GM18873 (cell line): ENCODE data around the gene PRKCZ.
"Not testable (repeated sequence)": the region's sequence is repeated elsewhere in the genome, so short reads cannot be mapped to it uniquely, and the experiment has no call there.

ENCODE experiments used
- ATAC-seq: cut with Tn5 transposase; IDR thresholded peaks from one replicate; pipeline ENCODE4 v1.9.1; 2021; ENCODE audit warnings: mild to moderate bottlenecking, moderate library complexity, moderate number of reproducible peaks; ENCODE audit not compliant: unreplicated experiment, low FRiP score

Gene PRKCZ

DNA sequence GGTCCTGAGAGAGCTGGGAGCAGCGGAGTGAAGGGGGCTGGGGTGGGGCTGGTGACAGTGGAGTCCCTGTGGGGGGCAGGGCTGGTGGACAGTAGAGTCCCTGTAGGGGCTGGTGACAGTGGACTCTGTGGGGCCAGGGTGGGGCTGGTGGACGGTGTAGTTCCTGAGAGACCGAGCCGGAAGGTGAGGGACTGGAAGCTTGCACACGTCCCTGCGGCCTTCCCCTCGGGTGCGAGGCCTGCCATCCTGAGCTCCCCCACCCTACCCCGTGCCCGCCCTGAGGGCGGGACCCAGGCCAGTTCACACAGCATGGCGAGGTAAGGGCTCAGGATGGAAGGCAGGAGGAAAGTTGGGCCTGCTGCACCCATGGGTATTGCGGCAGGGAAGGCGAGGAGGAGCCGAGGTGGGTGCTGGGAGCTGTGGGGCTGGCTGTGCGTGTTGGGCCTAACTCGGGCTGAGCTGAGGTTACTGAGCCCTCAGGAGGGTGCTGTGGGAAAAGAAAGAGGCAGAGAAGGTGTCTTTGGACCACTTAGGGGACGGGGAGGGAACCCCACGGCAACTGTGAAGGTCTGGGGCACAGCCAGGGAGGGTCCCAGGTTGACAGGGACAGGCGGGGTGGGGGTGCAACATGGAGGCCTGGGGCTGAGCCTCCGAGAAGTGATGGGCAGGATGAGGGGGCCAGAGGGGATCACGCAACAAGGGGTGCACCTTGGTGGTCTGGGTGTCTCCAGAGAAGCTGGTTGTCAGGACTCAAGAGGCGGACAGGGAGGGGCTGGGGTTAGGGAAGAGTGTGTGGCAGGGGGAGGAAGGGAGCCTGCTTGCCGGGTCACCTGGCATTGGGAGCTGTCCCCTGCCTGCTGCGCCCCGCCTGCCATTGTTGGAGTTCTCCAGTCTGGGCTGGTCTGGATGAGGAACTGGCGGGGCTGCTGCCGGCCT, 60.8 kb downstream of the PRKCZ start:
- ATAC-seq, result no peak

DNA sequence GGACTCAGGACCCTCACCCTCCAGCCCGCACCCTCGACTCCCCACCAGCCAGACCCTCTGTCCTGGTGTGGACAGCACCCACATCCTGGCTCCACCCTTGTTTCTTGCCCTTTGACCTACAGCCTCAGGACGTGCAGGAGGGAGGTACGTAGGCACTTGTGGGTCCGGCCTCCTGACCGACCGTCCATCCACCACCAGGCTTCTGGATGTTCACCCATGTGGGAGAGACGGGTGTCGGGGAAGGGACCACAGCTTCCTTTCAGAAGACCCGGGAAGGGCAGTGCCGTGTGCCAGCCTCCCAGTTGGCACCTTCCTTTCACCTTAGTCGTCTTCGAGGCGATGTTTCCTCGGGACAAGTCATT, 61.4 kb downstream of the PRKCZ start:
- ATAC-seq, result no peak

DNA sequence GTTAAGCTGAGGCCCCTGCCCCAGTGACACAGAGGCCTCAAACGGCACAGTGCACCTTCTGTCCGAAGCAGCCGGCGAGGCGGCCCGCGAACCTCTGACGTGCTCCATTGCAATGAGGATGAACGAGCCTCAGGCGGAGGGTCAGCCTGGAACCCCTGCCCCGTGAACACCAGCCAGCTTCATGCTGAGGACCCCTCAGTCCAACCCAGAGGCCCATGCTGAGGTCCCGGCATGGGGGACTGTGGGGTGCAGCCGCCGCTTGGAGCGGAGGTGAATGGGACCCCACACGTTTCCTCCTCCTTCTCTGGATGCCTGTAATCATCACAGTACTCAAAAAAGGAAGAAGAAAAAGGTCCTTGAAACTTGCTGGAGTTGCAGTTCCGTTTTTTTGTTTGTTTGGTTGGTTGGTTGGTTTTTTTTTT, 62.1 kb downstream of the PRKCZ start:
- ATAC-seq, result no peak

DNA sequence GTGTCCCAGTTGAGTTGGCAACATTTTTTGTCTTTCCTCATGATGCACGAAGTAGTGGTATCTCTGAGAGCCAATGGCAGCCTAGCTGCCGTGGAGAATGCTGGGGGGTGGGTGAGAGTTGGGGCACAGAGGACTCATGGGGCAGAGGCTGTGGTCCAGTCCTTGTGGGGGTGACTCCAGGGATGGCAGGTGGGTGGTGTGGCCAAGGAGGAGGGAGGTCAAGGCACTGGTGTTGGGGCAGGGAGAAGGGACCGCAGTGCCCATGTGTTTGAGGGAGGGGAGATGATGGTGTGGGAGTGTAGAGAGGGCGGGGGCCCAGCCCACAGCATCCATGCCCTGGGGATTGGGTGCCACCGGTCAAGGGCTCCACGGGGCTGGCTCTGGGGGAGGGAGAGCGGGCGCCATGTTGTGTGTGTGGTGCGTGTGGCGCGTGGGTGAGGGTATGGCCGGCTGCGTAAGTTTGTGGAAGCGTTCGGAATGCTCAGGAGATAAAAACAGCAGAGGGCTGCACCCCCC, 63.5 kb downstream of the PRKCZ start:
- no peak for ATAC-seq

DNA sequence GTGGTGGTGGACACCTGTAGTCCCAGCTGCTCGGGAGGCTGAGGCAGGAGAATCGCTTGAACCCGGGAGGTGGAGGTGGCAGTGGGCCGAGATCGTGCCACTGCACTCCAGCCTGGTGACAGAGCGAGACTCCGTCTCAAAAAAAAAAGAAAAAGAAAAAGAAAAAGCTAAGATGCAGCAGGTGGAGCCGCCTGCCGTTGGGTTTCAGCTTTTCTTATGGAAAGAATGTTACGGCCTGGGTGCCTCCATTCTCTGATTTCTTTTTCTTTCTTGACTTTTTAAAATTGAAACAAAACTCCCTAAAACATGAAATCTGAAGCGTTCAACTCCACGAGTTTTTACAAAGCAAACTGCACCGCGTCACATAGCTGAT, 64.4 kb downstream of the PRKCZ start:
- not testable (repeated sequence) for ATAC-seq

DNA sequence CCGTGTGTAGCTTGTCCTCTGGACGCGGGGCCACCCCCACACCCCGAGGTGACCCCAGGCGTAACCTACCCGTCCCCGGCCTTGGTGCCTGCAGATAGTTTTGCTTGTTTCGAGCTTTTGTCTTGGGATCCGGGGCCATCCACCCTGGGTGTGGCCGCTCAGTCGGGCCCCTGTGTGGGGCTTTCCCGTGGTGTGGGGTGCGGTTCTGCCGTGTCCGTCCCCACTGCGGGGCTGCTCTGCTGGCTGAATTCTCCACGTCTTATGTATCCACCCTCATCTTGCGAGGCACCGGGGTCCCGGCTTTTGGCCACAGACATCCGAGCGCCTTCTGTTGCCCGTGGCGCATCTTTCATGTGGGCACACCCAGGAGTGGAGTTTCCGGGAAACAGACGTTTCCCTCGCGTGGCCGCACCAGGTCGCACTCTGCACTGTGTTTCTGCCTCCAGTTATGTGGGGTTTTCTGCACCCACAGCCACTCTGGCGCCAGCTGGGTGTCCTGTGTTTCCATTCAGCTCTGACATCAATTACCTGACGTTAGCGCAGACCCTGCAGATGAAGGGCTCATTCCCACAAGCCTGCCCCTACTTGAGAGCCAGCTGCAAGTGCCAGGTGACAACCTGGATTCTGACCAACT, 64.9 kb downstream of the PRKCZ start:
- ATAC-seq, result no peak

DNA sequence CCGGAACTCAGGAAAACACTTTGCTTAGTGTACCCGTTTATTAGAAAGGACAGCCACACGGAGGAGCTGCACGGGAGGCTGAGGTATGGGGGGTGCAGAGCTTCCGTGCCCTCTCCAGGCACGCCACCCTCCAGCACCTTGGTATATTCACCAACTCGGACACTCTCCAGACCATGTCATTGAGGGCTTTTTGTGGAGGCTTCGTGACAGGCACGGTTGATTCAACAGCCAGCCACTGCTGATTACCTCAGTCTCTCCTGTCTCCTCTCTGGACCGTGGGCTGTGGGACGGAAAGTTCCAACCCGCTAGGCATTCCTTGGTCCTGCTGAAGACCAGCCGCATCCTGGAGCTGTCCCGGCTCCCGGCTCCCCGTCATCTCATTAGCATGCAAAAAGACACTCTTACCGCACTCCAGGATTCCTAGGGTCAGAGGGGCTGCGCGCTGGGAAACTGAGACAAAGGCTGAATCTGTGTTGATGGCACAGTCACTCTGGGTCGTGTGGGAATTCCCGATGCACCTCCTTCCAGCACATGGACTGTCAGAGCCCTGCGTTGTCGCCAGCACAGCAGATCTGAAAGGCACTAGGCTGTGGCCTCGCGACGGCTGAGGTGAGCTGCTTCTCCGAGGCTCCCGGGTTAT, 65.6 kb downstream of the PRKCZ start:
- no peak for ATAC-seq

DNA sequence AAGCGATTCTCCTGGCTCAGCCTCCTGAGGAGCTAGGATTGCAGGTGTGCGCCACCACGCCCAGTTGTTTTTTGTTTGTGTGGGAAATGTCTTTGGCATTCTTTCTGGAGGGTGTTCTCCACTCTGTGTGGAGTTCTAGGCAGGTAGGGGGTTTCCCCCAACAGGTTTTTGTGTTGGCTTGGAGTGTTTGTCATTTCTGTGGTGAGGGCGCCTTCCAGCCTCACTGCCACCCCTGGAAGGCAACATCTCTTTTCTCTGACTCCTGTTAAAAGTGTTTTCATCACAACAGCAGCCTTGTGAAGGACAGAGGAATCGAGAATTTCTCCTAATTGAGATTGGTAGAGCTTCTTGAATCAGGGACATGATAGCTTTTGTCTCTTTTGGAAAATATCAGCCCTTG, 69.7 kb downstream of the PRKCZ start:
- ATAC-seq, result no peak

DNA sequence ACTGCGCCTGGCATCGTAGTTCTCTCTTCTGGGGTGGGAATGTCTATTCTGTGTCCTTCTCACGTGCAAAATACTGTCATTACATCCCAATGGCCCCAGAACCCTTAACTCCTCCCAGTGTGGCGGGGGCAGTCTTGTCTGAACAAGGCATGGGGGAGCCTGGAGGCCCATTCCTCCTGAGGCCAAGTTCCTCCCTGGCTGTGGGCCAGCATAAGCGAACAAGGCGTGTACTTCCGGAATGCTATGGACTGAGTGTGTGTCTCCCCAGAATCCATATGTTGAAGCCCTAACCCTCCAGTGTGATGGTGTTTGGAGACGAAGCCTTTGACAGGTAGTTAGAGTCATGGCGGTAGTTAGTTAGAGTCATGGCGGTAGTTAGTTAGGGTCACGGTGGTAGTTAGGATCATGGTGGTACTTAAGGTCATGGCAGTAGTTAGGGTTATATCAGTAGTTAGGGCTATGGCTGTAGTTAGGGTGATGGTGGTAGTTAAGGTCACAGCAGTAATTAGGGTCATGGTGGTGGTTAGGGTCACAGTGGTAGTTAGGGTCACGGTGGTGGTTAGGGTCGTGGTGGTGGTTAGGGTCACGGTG, 71.0 kb downstream of the PRKCZ start:
- no peak for ATAC-seq

DNA sequence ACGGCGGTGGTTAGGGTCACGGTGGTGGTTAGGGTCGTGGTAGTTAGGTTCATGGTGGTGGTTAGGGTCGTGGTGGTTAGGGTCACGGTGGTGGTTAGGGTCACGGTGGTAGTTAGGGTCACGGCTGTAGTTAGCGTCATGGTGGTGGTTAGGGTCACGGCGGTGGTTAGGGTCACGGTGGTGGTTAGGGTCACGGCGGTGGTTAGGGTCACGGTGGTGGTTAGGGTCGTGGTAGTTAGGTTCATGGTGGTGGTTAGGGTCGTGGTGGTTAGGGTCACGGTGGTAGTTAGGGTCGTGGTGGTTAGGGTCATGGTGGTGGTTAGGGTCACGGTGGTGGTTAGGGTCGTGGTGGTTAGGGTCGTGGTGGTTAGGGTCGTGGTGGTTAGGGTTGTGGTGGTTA, 71.6 kb downstream of the PRKCZ start:
- not testable (repeated sequence) for ATAC-seq

DNA sequence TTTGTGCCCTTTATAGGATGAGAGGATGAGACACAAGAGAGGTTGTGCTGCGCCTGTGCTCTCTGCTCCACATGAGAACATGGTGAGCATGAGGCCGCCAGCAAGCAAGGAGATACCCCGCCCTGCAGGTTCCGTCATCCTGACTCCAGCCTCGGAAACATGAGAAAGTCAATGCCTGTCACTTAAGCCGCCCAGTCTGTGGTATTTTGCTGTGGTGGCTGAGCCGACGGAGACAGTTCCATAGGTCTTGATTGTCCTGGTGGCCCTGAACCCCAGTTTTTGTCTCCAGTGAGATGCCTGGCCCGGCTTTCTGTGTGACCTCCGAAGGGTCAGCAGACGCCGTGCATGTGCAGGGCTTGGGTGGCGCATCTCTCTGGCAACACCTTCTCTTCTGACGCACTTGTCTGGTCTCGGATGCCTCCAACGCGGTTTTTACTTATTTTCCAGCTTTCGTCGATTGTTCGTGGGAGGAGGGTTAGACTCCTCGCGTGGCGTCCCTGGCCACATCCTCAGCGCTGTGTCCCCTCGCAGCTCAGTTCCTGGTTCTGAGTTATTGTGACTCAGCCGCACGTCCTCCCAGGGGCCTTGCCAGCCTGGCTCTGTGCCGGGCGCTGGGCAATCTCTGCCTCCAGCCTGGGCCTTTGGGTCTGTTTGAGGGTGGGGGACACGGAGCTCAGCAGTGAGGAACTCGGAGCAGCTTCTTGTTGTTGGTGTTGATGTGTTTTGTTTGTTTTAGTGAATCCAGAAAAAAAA, 74.4 kb downstream of the PRKCZ start:
- no peak for ATAC-seq

DNA sequence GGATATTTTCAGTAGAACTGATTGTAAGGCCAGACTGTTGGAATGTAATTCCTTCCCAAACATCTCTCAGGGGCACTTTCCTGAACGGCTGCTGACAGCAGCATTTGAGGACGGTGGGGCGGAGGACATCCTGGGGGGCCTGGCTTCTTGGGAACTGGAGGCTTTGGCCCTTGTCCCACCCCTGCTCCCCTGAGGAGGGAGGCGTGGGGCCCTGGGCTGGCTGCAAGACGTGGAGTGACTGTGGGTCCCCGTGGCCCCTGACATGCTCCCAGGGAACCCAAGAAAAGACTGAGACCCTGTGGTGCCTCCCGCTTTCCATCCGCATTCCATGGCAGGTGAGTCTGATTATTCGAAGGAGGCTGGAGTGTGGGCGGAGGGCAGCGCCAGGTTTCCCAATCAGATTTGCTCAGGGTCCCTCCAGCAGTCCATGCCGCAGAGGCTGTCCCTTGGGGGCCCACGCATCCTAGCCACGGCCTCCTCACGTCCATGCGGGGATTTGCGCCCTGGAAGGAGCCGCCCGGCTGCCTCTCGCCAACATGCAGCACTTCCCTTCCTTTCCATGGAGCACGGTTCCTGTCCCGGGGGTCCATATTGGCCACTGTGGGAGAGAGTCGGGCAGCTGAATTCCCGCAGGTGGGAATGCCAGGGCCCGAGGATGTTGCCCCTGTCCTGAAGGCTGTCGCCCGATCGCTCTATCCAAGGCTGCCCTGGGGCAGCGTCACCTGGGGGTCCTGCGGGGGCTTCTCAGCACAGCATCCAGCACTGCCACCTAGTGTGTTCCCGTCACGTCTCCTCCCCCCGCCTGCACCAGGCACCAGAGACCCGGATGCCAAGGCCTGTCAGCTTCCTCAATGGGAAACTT, 75.4 kb downstream of the PRKCZ start:
- ATAC-seq, result no peak

DNA sequence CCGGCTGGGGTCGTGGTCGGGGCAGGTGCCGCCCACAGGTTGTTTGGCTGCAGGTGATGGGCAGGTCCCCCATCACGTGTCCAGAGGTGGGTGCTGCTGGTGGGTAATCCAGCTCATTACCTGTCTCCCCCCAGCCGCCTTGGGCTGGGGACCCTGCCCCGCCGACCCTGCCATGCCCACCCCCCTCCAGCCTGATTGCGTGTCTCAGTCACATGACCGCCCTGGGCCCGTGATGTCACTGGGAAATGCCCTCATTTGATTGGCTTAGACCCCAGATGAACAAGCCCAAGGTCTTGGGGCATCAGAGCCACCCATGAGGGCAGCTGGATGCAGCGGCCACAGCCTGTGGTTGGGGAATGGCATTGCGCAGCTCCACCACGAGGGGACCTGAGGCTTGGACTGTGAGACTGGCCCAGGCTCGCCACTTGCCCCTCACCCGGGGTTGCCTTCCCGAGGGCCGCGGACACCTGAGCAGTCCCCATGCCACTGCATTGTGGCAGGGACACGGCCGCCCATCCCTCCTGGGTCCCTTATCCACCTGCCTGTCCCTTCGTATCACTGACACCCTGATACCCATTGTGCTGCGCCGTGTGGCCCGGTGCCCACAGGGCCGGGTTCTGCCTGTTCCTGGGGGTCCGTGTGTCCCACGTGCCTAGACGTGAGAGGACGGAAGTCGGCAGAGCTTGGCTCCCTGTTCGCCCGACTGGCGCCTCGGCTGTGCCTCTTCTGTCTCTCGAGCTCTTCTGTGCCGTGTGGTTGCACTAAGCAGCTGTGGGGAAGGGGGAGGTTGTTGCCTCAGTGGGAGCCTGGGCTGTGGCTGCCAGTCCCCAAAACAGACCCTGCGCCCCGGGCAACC, 76.3 kb downstream of the PRKCZ start:
- ATAC-seq, result no peak

DNA sequence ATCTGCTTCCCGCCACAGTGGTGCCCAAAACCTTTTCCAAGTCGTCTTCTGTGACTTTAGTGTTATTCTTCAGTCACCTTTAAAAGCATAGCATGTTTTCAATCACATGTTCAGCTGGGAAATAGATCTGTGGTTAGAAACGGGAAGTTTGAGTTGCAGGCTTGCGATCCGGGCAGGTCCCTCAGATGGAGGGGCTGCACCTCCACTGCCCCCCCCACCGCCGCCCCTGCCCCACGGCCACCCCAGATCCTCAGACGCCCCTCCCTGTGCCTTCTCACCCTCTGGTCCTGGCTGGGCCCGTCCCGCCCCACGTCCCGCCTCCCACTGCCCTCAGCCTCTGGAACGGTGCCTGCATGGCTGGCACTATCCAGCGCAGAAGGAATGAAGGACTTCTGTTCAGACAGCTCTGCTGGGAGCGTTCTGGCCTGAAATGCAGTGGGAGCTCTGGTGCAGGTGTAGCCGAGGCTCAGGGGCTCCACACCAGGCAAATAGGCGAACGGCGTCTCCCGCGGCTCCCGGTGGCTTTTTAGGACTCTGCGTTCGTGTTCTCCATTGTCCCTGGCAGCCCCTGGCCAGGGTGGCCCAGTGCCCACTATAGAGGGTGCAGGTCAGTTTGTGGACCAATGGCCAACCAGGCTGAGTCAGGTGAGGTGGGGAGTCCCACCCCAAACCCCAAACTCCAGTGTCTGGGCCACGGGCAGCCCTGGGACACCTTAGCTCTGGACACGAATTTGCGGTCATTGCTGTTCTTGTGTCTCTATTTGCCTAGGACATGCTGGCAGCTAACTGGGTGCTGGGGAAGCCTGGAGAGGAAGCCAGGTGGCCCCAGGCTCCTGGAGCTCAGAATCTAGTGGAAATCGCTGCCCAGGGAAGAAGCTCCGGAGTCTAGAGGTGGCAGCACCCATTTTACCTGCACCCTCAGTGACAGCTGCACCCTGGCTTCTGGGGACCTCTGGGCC, 77.3 kb downstream of the PRKCZ start:
- no peak for ATAC-seq

DNA sequence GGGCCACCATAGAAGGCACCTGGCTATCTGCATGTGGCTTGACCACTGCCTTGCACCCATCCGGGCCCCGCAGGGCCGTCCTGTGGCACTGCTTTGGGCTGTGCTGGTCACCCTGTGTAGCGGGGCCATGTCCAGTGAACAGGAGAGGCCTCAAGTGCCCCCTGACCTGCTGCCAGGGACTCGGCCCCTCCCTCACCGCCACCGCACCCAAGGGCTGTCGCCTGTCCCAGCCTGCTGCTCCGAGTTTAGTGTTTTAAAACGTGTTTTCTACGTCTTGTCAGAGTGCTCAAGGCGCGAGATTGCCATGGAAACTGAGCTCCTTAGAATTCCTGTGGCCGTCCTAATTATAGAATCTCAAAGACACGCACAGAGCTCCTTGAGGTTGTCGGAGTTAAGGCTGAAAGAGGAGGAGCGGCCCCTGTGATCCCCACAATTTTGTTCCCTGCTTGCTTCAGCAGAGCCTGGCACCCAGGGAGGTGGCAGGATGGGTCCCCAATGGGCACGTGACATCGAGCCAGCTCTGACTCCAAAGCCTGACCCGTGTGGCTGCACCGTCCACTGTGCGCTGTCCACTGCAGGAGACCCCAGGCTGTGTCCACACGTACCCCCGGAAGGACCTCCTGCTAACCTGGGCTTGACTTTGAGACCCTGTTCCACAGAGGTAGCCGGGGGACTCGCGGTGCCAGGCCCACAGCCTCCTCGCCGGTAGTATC, 78.1 kb downstream of the PRKCZ start:
- no peak for ATAC-seq

DNA sequence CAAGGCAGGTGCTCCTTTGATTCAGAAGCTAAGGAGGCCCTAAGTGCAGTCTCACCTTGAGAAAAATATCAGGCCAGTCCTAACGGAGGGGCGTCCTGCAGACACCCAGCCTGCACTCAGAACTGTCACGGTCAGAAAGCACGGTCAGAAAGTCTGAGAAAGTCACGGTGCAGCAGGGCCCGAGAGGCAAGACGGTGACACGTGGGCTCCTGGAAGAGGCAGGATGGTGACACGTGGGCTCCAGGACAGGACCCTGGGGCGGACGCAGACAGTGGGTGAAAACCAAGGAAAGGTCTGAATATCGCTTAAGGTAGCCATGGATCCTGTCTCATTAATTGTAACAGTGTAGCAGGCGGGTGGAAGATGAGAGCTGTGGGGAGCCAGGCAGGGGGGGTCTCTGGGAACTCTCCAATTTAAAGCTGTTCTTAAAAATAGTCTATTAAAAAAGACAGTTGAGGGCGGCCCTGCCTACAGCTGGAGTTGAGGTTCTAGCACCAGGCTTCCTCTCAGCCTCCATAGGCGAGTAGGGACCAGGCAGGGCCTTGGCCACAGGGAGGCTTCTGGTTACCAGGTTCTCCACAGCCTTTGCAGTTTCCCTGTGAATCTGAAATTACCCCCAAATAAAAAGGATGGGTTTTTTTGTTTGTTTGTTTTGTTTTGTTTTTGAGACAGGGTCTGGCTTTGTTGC, 79.2 kb downstream of the PRKCZ start:
- no peak for ATAC-seq
